Measurements from ENCODE around the gene KIAA1549. TPM values are rescaled to one million over a fixed set of nuclear protein-coding genes. Genes with fewer than 3 reads are reported as not detected.

The KIAA1549 gene
- total RNA-seq, 1 experiment from 2014 or later = 26.6 TPM

DNA sequence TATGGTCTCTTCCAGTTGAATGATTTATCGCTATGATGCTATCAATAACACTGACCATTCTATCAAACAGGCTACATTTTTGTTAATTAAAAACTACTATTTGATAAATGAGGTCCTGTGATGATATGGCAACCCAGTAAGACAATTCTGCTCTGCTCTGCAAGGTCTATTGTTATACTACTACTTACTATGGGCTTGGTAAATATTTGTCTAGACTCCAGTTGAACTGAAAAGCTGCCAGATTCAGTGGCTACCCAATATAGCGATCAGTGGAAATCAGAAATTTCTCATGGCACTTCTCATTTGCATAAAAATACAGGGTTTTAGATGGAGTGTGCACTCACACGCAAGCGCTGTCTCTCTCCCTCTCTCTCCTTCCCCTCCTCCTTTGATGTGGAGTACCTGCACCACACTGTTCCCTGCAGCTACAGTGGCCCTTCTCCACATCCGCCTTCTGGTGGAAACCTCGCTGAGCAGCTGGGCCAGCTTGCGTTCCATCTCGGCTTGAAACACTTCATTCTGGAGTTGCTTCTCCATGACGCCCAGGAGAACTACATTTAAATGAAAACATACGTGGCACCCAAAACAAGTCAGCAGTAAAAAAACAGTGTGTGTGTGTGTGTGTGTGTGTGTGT is 77.9 kb downstream of the KIAA1549 start:
- ChIA-PET CTCF (no interaction called here), POLR2A (ENCODE audit: unreplicated experiment) (no interaction called here)
- H3K27ac ChIP-seq = no peak overlapping the region
- no peaks in the 10 kb centered on the region for H3K79me2 ChIP-seq (ENCODE audit: low read depth)
- peaks cover 14% of the 10 kb centered on the region; the same call in 1 of the 2 replicates for H3F3A ChIP-seq (ENCODE audit: insufficient read depth, low read depth)
- peaks cover 18% of the 10 kb centered on the region; the same call in 1 of the 2 replicates for H3K36me3 ChIP-seq (ENCODE audit: low read depth)
- H3K4me2 ChIP-seq = no peak overlapping the region
- DNase-seq = no peak
- no peak overlapping the region for H2AFZ ChIP-seq
- no peak overlapping the region for H3K4me3 ChIP-seq
- peaks cover 14% of the 10 kb centered on the region for H3K4me1 ChIP-seq (replicated peaks; ENCODE audit: insufficient read depth)
- no peaks in the 10 kb centered on the region; the same call in 1 of the 2 replicates for H3K9me3 ChIP-seq (ENCODE audit: insufficient read depth, low read depth)
- H4K20me1 ChIP-seq (ENCODE audit: insufficient read depth) = no peaks in the 10 kb centered on the region
- no peaks in the 10 kb centered on the region for H3K9me2 ChIP-seq (ENCODE audit: insufficient read depth)
- intact Hi-C loops (cut with micrococcal nuclease; ENCODE audit: unreplicated experiment) = no loop called here
- TF ChIP-seq EZH2 (IDR thresholded peaks at IDR 0.05; ENCODE audit: low read depth) (no peak), CTCF (conservative IDR thresholded peaks at IDR 0.05) (no peak)
- H3K27me3 ChIP-seq (ENCODE audit: insufficient read depth, low read depth) = no peaks in the 10 kb centered on the region
- no TSS peak for BruUV-seq (replicated peaks)

DNA sequence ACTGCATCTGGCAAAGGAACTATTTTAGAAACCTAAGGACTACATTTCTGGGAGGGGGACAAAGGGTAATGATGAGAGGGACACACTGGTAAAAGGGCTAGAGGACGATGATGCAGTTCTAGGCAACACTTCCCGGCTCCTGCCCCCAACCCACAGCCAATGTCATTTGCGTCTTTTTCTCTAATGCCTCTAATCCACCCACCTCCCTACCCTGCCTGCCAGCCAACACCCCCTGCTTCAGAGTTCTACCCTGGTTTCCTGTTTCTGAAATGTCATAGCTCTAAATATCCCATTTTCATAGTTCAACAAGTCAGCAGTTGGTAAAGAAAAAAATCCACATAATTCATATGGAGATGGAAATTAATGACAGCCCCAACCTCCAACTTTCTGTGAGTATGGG is 79.0 kb downstream of the KIAA1549 start:
- Histone ChIP-seq H3K4me2 (no peak overlapping the region), H3K4me3 (no peak overlapping the region), H3F3A (ENCODE audit: insufficient read depth, low read depth) (peaks cover 15% of the 10 kb centered on the region; the same call in 1 of the 2 replicates), H4K20me1 (ENCODE audit: insufficient read depth) (no peaks in the 10 kb centered on the region), H3K9me3 (ENCODE audit: insufficient read depth, low read depth) (no peaks in the 10 kb centered on the region; the same call in 1 of the 2 replicates), H3K79me2 (ENCODE audit: low read depth) (no peaks in the 10 kb centered on the region), H3K9me2 (ENCODE audit: insufficient read depth) (no peaks in the 10 kb centered on the region), H3K27me3 (ENCODE audit: insufficient read depth, low read depth) (no peaks in the 10 kb centered on the region), H3K4me1 (replicated peaks; ENCODE audit: insufficient read depth) (peaks cover 19% of the 10 kb centered on the region), H3K27ac (no peak overlapping the region), H3K36me3 (ENCODE audit: low read depth) (peaks cover 18% of the 10 kb centered on the region; the same call in 1 of the 2 replicates), H2AFZ (no peak overlapping the region)
- intact Hi-C loops (cut with micrococcal nuclease; ENCODE audit: unreplicated experiment) = no loop called here
- POLR2A ChIA-PET (ENCODE audit: unreplicated experiment) = no interaction called here
- no peak for DNase-seq
- TF ChIP-seq EZH2 (IDR thresholded peaks at IDR 0.05; ENCODE audit: low read depth) (no peak), CTCF (conservative IDR thresholded peaks at IDR 0.05) (no peak)
- no TSS peak for BruUV-seq (replicated peaks)
- CTCF ChIA-PET = no interaction called here

GRCh38 chr7:138900035-138900828 is 81.0 kb downstream of the KIAA1549 start:
- TF ChIP-seq EZH2 (IDR thresholded peaks at IDR 0.05; ENCODE audit: low read depth) (no peak), CTCF (conservative IDR thresholded peaks at IDR 0.05) (no peak)
- intact Hi-C loops (cut with micrococcal nuclease; ENCODE audit: unreplicated experiment) = no loop called here

More at GRCh38 chr7:138900035-138900828, 81.0 kb downstream of the KIAA1549 start:
- Histone ChIP-seq H3K9me3 (ENCODE audit: insufficient read depth, low read depth) (no peaks in the 10 kb centered on the region; the same call in none of the 2 replicates), H3K79me2 (ENCODE audit: low read depth) (no peaks in the 10 kb centered on the region), H2AFZ (no peak overlapping the region), H3K4me1 (replicated peaks; ENCODE audit: insufficient read depth) (peaks cover 29% of the 10 kb centered on the region), H3K9me2 (ENCODE audit: insufficient read depth) (no peaks in the 10 kb centered on the region), H3K27ac (no peak overlapping the region), H3K4me3 (no peak overlapping the region), H3K36me3 (ENCODE audit: low read depth) (peaks cover 18% of the 10 kb centered on the region; the same call in 1 of the 2 replicates), H4K20me1 (ENCODE audit: insufficient read depth) (no peaks in the 10 kb centered on the region), H3K27me3 (ENCODE audit: insufficient read depth, low read depth) (no peaks in the 10 kb centered on the region), H3F3A (ENCODE audit: insufficient read depth, low read depth) (peaks cover 15% of the 10 kb centered on the region; the same call in 1 of the 2 replicates), H3K4me2 (no peak overlapping the region)
- no TSS peak for BruUV-seq (replicated peaks)
- no peak for DNase-seq
- ChIA-PET POLR2A (ENCODE audit: unreplicated experiment) (no interaction called here), CTCF (no interaction called here)
